Measurements from ENCODE around the gene S100A2. TPM values are rescaled to one million over a fixed set of nuclear protein-coding genes. Genes with fewer than 3 reads are reported as not detected.
"Not testable (repeated sequence)": the region's sequence is repeated elsewhere in the genome, so short reads cannot be mapped to it uniquely, and the experiment has no call there.

S100A2 gene
- total RNA-seq, 1 donor from 2014 or later = not detected

- no peak for TF ChIP-seq CTCF (conservative IDR thresholded peaks at IDR 0.05)
- DNase-seq (ENCODE audit: low read depth, low spot score) = no peak
- no peaks in the 10 kb centered on the region for H3K9me3 Mint-ChIP-seq
- no peak overlapping the region for H3K27ac Mint-ChIP-seq (ENCODE audit: unreplicated experiment)
- no peaks in the 10 kb centered on the region for H3K27me3 Mint-ChIP-seq (ENCODE audit: low read depth)
- peaks cover 47% of the 10 kb centered on the region for H3K4me1 Mint-ChIP-seq
- no peak overlapping the region for H3K4me3 Mint-ChIP-seq
- no peaks in the 10 kb centered on the region for H3K36me3 Mint-ChIP-seq (ENCODE audit: low read depth)
Measured at GRCh38 chr1:153588482-153588881, 22.8 kb upstream of the S100A2 start.

- H3K27me3 Mint-ChIP-seq (ENCODE audit: low read depth); H3K9me3 Mint-ChIP-seq; H3K27ac Mint-ChIP-seq (ENCODE audit: unreplicated experiment); H3K4me3 Mint-ChIP-seq; H3K36me3 Mint-ChIP-seq (ENCODE audit: low read depth); DNase-seq (ENCODE audit: low read depth, low spot score): not testable (repeated sequence)
- H3K4me1 Mint-ChIP-seq = peaks cover 47% of the 10 kb centered on the region
Measured at GRCh38 chr1:153588033-153588432, 22.4 kb upstream of the S100A2 start.

GRCh38 chr1:153587314-153587713 lies 21.7 kb upstream of the S100A2 start:
- no peaks in the 10 kb centered on the region for H3K9me3 Mint-ChIP-seq
- no peak overlapping the region for H3K4me3 Mint-ChIP-seq
- DNase-seq (ENCODE audit: low read depth, low spot score) = no peak
- H3K36me3 Mint-ChIP-seq (ENCODE audit: low read depth) = no peaks in the 10 kb centered on the region
- H3K4me1 Mint-ChIP-seq = peaks cover 39% of the 10 kb centered on the region
- TF ChIP-seq CTCF (conservative IDR thresholded peaks at IDR 0.05) = no peak
- H3K27ac Mint-ChIP-seq (ENCODE audit: unreplicated experiment) = peak overlapping the region; percentile 17
- no peaks in the 10 kb centered on the region for H3K27me3 Mint-ChIP-seq (ENCODE audit: low read depth)

- Mint-ChIP-seq H3K27me3 (ENCODE audit: low read depth) (no peaks in the 10 kb centered on the region), H3K9me3 (no peaks in the 10 kb centered on the region), H3K4me3 (no peak overlapping the region), H3K27ac (ENCODE audit: unreplicated experiment) (no peak overlapping the region), H3K36me3 (ENCODE audit: low read depth) (no peaks in the 10 kb centered on the region), H3K4me1 (peaks cover 39% of the 10 kb centered on the region)
- no peak for TF ChIP-seq CTCF (conservative IDR thresholded peaks at IDR 0.05)
- no peak for DNase-seq (ENCODE audit: low read depth, low spot score)
Measured at GRCh38 chr1:153586347-153586746, 20.7 kb upstream of the S100A2 start.

GRCh38 chr1:153585006-153585405 lies 19.4 kb upstream of the S100A2 start:
- Mint-ChIP-seq H3K27ac (ENCODE audit: unreplicated experiment) (no peak overlapping the region), H3K9me3 (no peaks in the 10 kb centered on the region), H3K36me3 (ENCODE audit: low read depth) (no peaks in the 10 kb centered on the region), H3K4me3 (no peak overlapping the region), H3K27me3 (ENCODE audit: low read depth) (no peaks in the 10 kb centered on the region), H3K4me1 (peaks cover 39% of the 10 kb centered on the region)
- DNase-seq (ENCODE audit: low read depth, low spot score) = no peak
- TF ChIP-seq CTCF (conservative IDR thresholded peaks at IDR 0.05) = no peak

GRCh38 chr1:153583976-153584375 lies 18.3 kb upstream of the S100A2 start:
- H3K27me3 Mint-ChIP-seq (ENCODE audit: low read depth) = no peaks in the 10 kb centered on the region
- no peaks in the 10 kb centered on the region for H3K9me3 Mint-ChIP-seq
- TF ChIP-seq CTCF (conservative IDR thresholded peaks at IDR 0.05) = no peak
- peaks cover 39% of the 10 kb centered on the region for H3K4me1 Mint-ChIP-seq
- no peak for DNase-seq (ENCODE audit: low read depth, low spot score)
- H3K4me3 Mint-ChIP-seq = no peak overlapping the region
- no peak overlapping the region for H3K27ac Mint-ChIP-seq (ENCODE audit: unreplicated experiment)
- no peaks in the 10 kb centered on the region for H3K36me3 Mint-ChIP-seq (ENCODE audit: low read depth)

- not testable (repeated sequence) for H3K27ac Mint-ChIP-seq (ENCODE audit: unreplicated experiment); DNase-seq (ENCODE audit: low read depth, low spot score); H3K27me3 Mint-ChIP-seq (ENCODE audit: low read depth); H3K9me3 Mint-ChIP-seq; H3K36me3 Mint-ChIP-seq (ENCODE audit: low read depth)
- Mint-ChIP-seq H3K4me3 (peak overlapping the region; percentile 38), H3K4me1 (peaks cover 39% of the 10 kb centered on the region)
Measured at GRCh38 chr1:153583514-153583913, 17.9 kb upstream of the S100A2 start.

- not testable (repeated sequence) for H3K4me3 Mint-ChIP-seq; H3K9me3 Mint-ChIP-seq; H3K36me3 Mint-ChIP-seq (ENCODE audit: low read depth); DNase-seq (ENCODE audit: low read depth, low spot score); H3K27ac Mint-ChIP-seq (ENCODE audit: unreplicated experiment); H3K27me3 Mint-ChIP-seq (ENCODE audit: low read depth)
- peaks cover 40% of the 10 kb centered on the region for H3K4me1 Mint-ChIP-seq
Measured at GRCh38 chr1:153582836-153583235, 17.2 kb upstream of the S100A2 start.

Data from neural crest cell (in vitro differentiated cells).